CD4-positive, alpha-beta T cell treated with Interleukin-6 at 100 ng/mL for 8 hours (primary cell): ENCODE data around the gene CELSR1.

Experiments
- DNase-seq: peaks from one replicate; pipeline ENCODE4 v3.0.0-alpha.2; 2020; ENCODE audit warnings: mixed read lengths, low spot score

Gene CELSR1

GRCh38 chr22:46362203-46362933 lies 175.1 kb downstream of the CELSR1 start:
- DNase-seq: no peak

DNA sequence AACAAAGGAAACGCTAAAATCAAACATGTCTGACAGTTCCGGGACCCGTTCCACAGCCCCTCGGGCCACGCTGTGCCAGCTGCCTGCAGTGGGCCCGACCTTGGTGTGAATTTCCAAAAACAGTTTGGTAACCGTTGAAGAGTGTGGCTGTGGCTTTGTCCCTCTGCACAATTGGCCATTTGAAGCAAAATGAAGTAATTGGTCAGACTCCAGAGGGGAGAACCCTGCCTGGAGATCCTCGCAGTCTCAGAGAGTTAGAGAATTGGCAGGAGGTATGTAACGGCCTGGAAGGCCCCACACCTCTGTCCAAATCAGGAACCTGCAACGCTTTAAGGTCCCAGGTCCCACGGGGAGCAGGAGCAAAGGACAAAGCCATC lies 175.6 kb downstream of the CELSR1 start:
- no peak for DNase-seq

- no peak for DNase-seq
Measured at GRCh38 chr22:46360891-46361290, 176.5 kb downstream of the CELSR1 start.

DNA sequence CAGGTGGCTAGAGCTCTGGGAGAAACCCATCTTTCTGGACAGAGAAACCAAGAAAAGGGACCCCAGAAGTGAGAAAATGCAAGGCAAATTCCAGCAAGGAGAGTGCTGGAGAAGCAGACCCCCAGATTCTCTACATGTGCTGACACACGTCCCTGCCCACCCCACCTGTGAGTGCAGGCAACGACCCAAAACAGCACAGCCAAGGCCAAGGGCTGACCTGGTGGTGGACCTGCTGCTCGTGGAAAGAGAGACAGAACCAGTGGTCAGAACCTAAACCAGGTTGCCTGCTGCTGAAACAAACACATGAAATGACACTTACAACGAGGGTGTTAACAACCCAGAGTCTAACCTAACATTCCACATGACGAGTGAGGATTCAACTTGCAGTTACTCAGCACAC lies 177.3 kb downstream of the CELSR1 start:
- DNase-seq: no peak

DNA sequence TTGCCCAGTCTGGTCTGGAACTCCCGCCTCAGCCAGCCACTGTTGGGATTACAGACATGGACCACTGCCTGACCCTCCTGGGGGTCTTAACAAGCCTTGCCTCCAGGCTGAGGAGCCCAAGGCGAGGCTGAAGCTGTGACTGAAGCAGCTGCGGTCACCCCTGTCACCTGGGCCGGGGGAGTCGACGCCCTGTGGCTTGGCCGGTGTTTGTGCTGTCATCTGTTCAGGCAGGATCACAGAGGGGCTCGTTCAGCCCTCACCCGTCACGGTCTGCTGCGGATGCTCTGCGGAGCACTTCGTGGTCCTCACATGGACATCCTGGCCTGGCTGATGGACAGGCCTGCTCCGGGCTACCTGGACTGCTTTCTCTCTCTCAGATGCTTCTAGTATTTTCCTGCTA lies 178.1 kb downstream of the CELSR1 start:
- DNase-seq: no peak

- DNase-seq: no peak
Measured at GRCh38 chr22:46358766-46359165, 178.7 kb downstream of the CELSR1 start.

DNA sequence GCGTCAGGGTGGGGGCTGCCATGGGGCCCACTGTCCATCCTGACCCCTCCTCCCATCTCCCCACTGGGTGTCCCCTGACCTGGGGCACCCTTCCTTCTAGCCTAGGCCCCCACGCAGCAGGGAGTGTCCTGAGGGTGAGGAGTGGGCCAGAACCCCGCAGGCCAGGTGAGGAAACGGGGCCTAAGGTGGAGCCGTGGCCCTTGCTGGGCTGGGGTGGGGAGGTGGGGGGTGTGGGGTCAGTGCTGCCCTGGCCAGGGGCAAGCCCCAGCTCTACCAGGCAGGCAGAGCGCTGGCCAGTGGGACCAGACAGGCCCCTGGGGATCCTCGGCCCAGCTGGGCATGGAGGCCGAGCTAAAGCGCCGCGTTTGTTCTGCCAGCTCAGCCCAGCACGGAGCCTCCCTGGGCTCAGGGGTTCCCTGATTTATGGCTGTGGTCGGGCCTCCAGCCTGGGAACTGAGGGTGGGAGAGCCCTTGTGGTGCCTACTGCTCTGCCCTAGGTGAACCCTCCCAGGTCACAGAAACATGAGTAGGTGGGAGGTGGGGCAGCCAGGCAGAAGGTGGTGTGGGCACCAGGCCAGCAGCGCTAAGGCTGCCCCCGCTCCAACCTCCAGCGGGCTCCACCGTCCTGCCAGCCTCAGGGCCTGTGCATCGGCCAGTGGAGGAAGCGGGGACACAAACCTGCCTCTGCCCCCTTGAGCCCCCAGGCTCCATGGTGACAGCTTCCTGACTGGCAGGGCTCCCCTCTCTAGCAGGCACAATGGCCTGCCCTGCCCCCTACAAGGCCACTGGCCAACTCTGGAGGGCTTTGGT lies 179.5 kb downstream of the CELSR1 start:
- DNase-seq: no peak

GRCh38 chr22:46356496-46357480 lies 180.6 kb downstream of the CELSR1 start:
- DNase-seq: no peak

GRCh38 chr22:46355996-46356471 lies 181.4 kb downstream of the CELSR1 start:
- DNase-seq: no peak

GRCh38 chr22:46355369-46355995 lies 181.9 kb downstream of the CELSR1 start:
- peak; percentile 30 for DNase-seq

DNA sequence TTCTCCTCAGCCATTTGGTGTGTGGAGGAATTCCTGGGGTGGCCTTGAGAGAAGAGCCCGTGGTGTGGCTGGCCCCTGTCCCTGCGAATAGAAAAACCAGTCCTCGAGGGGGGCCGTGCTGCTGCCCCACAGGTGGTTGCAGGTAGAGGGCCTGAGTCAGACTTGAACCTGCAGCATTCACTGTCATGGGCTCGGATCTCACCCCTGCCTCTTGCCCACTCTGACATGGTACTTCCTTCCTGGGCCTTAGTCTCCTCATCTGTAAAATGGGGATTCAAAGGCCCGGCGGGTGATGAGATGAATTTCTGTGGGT lies 182.5 kb downstream of the CELSR1 start:
- DNase-seq: no peak

DNA sequence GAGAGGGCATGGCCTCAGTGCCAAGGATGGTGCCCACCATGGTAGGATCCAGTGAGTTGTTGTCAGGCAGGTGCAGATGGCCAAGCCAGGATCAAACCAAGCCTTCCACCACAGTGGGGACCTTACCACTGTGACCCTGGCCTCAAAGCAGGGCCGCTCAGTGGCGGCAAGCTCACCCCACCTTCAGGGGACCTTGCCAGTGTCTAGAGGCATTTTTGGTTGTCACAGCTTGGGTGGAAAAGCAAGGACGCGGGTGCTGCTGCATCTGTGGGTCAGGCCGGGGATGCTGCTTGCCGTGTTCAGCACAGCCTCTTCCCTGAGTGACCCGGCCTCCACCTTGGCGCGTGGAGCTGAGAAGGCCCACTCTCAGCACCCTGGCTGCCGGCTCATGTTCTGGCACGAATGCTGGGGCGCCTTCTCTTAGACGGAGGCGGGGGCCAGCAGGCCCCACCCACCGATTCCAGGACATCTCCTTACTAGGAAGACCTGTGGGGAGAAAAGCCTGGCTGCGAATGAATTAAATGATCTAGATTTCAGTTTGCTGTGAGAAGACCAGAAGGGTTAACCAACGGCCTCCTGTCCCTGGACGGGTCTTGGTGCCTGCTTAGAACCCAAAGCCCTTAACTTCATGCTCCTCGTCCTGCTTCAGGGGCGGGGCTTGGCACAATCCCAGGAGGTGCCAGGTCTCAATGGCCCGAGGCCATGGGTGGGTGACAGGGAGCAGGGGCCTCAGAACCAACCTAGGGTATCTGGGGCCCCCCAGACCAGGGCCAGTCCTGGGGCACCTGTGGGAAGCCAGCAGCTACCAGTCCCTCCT lies 183.0 kb downstream of the CELSR1 start:
- no peak for DNase-seq

DNA sequence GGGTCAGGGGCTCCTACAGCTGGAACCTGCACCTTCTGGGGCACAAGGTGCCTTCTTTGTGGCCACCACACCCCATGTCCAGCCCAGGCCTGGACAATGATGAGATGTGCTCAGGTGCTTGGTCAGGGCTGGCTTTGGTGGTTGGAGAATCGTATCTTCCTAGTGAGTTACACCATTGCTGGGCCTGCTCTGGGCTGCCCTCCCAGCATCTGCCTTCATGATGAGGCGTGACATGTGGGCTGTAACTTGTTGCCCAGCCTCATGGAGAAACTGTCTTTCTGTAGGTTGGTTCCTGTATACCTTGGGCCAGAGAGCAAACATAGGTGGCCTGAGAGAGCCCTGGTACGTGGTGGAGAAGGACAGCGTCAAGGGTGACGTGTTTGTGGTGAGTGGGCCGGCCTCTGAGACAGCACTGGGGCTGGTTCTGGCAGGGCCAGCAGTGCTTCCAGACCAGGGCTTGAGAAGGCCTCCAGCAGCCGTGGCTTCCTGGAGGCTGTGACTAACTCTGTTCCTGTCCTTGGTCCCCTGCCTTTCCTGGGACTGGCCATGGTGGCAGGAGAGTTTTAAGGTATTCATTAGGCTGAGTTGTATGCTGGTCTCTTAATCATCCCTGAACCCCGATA lies 183.8 kb downstream of the CELSR1 start:
- no peak for DNase-seq

DNA sequence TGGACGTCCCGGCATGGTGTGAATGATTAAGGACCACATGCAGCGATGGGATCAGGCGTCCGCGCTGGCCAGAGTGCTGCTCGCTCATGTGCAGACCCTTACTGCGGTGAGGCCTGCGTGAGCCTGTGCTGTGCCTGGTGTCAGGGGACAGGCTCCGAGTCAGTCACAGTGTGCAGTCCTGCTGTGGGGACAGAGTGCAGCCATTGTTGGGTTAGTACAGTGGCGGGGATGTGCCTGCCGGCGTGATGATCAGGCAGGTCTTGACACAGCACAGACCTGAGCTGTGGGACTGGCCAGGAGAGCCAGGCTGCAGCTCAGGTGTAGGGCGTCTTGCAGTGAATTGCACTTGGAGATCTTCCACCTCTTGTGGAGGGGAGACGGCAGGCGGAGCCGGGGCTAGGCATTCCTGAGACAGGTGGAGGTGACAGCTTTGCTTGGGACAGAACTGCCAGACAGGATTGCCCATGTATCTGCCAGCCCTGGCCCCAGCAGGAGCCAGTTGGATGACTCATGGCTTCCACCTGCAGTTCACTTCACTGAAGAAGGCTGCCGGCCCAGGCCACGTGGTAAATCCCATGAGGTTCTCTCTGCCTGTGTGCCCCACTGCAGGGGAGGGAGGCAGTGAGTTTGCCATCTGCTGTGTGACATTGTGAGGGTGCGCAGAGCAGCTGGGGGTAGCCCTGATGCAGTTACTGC lies 184.6 kb downstream of the CELSR1 start:
- DNase-seq: no peak

GRCh38 chr22:46352276-46352675 lies 185.1 kb downstream of the CELSR1 start:
- DNase-seq: no peak

- DNase-seq: no peak
Measured at GRCh38 chr22:46351767-46352166, 185.7 kb downstream of the CELSR1 start.

DNA sequence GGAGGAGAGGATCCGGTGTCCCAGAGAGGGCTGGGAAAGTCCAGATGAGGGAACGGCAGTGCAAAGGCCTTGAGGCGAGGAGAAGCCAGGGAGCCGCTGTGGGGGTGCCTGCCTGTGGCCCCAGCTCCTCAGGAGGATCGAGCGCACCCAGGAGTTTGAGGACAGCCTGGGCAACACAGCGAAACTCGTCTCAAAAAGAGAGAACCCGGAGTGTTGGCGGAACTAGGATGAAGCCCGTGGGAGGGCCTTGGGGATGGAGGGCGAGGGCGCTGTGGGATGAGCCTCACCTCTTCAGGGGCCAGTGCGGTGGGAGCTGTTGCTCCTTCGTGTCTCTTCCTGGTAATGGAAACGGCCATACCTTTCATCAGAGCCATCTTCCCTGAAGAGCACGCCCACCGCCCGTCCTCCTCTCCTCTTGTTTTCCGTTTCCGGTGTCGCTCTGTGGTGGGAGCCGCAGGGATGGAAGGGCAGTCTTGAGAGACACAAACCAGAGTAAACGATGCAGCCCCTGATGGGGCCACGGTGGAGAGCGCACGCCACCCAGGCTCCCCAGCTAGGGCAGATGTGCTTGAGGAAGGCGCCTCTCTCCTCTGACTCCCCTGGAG lies 186.2 kb downstream of the CELSR1 start:
- no peak for DNase-seq

DNA sequence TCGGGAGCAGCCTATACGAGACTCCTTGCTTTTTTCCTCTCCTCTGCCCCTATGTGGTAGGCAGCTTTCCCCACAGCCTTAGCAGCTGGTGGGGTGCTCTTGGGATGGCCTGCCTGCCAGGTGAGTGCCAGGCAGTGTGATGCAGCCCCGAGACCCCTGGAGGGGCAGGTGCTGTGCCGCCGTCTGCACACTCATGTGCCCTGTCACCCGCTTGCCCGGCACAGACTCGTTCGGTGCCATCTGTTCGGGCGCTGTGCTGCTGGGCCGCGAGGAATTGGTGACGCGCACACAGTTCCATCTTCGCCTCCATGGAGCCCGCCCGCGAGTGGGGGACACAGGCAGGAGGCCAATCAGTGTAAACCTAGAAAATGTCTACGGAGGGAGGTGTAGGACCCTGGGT lies 186.8 kb downstream of the CELSR1 start:
- DNase-seq: no peak

DNA sequence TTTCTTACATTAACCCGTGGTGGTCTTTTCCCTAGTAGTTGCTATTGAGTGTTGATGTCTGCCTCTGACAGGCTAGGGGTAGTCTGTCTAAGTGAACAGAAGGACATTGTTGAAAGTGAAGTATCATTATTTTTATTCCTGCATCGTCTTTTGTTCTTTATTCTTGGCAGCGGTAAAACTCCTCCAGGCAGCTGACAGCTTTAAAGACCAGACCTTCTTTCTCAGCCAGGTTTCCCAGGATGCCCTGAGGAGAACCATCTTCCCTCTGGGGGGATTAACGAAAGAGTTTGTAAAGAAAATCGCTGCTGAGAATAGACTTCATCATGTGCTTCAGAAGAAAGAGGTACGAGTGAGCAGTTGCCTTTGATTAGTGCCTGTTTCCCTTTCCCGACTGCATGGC lies 187.3 kb downstream of the CELSR1 start:
- DNase-seq: no peak

DNA sequence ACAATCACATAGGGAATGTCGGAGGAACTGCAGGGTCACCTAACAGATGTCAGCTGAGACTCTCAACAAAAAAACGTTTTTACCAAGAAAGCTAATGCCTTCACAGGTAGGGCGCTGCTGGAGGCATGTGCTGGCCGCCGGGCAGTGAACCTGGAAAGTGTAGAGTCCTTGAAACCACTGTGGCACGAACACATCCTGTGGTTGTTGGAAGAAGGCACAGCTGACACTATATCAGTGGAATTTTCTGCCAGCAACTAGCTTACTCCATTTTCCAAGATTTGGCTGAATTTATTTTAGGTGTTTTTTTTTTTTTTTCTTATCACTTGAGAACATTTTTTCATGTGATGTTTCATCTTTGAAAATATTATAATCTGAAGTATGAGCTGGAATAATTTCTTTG lies 187.7 kb downstream of the CELSR1 start:
- no peak for DNase-seq
